ENCODE data around the gene NMNAT1. TPM values are rescaled to one million over a fixed set of nuclear protein-coding genes. Genes with fewer than 3 reads are reported as not detected.

NMNAT1 gene
- total and polyA plus RNA-seq, 7 experiments from 2014 or later: 2.7 to 9.5 (median 7.5) TPM

DNA sequence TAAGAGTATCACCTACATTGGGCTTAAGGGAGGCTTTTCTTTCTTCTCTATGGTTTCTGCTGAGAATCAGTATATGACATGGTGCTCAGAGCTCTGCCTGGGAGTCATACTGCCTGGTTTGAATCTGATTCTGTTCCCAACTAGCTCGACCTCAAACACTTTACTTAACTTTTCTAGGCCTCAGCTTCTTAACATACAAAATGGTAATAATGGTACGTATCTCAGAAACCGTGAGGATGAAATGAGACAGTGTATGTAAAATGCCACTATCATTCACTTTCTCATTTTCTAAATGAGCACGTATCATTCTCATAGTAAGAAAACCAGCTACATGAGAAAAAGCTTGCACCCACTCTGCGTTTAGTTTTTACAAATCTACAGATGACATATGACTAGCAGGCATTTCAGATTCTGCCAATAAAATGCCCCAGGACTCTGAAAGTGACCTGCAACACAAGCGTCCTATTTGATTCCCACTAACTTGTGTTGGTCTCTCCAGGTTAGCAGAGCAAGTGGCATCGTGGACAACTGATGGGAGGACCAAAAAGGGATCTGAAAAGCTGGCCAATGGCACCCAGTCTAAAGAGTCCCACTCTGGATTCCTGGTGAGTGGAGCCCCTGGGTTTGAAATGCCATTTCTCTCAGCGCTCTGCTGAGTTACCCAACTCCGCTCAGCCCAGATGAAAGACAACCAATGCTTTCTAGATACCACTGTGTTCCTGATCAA is 39.3 kb upstream of the NMNAT1 start:
- H3K27ac Mint-ChIP-seq: peak overlapping the region in 1 of 9 donors; percentile 19
- ChIA-PET POLR2A (no interaction called here), CTCF (no interaction called here)
- Histone ChIP-seq H3K27ac (ENCODE audit: low read depth, low read length) (no peak overlapping the region), H3K36me3 (ENCODE audit: control insufficient read depth in 2 of 3, insufficient read depth in 3 of 3, low read length in 3 of 3) (no peaks in the 10 kb centered on the region), H3K4me3 (ENCODE audit: low read length) (no peak overlapping the region), H3K9me3 (ENCODE audit: control insufficient read depth in 2 of 3, low read length in 3 of 3) (no peaks in the 10 kb centered on the region), H3K4me1 (ENCODE audit: control insufficient read depth in 2 of 2, insufficient read depth in 2 of 2, low read length in 2 of 2) (peaks cover 3 to 4% of the 10 kb centered on the region in 2 donors), H3K27me3 (ENCODE audit: control insufficient read depth in 2 of 2, insufficient read depth in 2 of 2, low read length in 2 of 2) (no peaks in the 10 kb centered on the region)
- no peaks in the 10 kb centered on the region for H3K27me3 Mint-ChIP-seq
- DNase-seq: no peak
- intact Hi-C loops (cut with micrococcal nuclease): no loop called here
- H3K36me3 Mint-ChIP-seq: peaks cover 0 to 1% (median 0%) of the 10 kb centered on the region in 5 donors
- no peaks in the 10 kb centered on the region for H3K9me3 Mint-ChIP-seq
- no peak for ATAC-seq
- H3K4me1 Mint-ChIP-seq: peaks cover 18 to 37% (median 28%) of the 10 kb centered on the region in 7 donors
- H3K4me3 Mint-ChIP-seq: no peak overlapping the region

DNA sequence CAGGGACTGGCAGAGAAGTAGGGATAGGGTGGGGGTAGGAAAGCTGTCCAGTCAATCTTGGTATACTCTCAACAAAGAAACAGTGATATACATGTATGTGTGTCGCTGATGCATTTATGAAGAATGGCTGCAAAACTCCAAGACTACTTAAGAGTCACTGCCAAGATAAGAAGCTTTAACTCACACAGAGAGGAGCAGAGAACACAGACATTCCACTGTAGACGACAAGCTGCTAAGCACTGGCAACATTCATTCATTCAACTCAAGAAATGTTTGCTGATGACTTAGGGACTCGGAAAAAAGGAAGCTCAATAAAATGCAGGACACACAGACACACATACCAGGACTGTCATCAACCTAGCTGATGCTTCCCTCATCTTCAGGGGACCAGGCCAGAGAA is 38.7 kb upstream of the NMNAT1 start:
- peaks cover 23 to 42% (median 34%) of the 10 kb centered on the region in 7 donors for H3K4me1 Mint-ChIP-seq
- peak overlapping the region in 1 of 10 donors; percentile 48 for H3K4me3 Mint-ChIP-seq

DNA sequence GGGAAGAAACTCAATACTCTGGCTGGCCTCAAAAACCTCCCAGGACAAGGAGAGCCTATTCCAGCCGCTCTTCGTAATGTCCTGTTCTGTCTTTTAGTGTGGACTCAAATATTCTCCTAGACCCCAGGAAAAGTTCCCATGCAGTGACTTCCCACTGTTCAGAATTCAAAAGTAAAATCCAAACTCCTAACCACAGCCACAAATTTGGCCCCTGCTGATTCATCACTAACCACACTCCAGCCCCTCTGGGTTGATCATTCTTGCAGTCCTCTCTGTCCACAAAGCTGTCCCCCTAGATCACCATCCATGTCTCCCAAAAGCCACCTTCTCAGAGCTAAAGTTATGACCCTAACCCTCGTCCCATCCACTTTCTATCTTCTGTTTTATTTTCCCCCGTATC is 38.3 kb upstream of the NMNAT1 start:
- Mint-ChIP-seq H3K27me3 (no peaks in the 10 kb centered on the region), H3K9me3 (no peaks in the 10 kb centered on the region), H3K4me1 (peaks cover 23 to 42% (median 33%) of the 10 kb centered on the region in 7 donors), H3K27ac (peak overlapping the region in 2 of 9 donors; percentile 65 to 74), H3K4me3 (peak overlapping the region in 1 of 10 donors; percentile 48), H3K36me3 (peaks cover 0 to 1% (median 0%) of the 10 kb centered on the region in 5 donors)
- H3K4me1 ChIP-seq (ENCODE audit: control insufficient read depth in 2 of 2, insufficient read depth in 2 of 2, low read length in 2 of 2): peaks cover 9% of the 10 kb centered on the region in 2 donors
- H3K27ac ChIP-seq (ENCODE audit: low read depth, low read length): no peak overlapping the region
- ATAC-seq (no peak), DNase-seq (no peak)
- H3K9me3 ChIP-seq (ENCODE audit: control insufficient read depth in 2 of 3, low read length in 3 of 3): no peaks in the 10 kb centered on the region
- no peaks in the 10 kb centered on the region for H3K27me3 ChIP-seq (ENCODE audit: control insufficient read depth in 2 of 2, insufficient read depth in 2 of 2, low read length in 2 of 2)
- POLR2A ChIA-PET: no interaction called here
- H3K4me3 ChIP-seq (ENCODE audit: low read length): no peak overlapping the region
- peaks cover 0 to 3% (median 0%) of the 10 kb centered on the region in 3 experiments for H3K36me3 ChIP-seq (ENCODE audit: control insufficient read depth in 2 of 3, insufficient read depth in 3 of 3, low read length in 3 of 3)
- intact Hi-C loops (cut with micrococcal nuclease): no loop called here
- CTCF ChIA-PET: no interaction called here

More for the DNA sequence above, 38.7 kb upstream of the NMNAT1 start:
- ChIA-PET POLR2A (no interaction called here), CTCF (no interaction called here)
- no peak overlapping the region for H3K27ac ChIP-seq (ENCODE audit: low read depth, low read length)
- H3K27ac Mint-ChIP-seq: no peak overlapping the region
- H3K9me3 Mint-ChIP-seq: no peaks in the 10 kb centered on the region
- ATAC-seq (no peak), DNase-seq (no peak)
- H3K27me3 ChIP-seq (ENCODE audit: control insufficient read depth in 2 of 2, insufficient read depth in 2 of 2, low read length in 2 of 2): no peaks in the 10 kb centered on the region
- H3K36me3 Mint-ChIP-seq: peaks cover 0 to 1% (median 0%) of the 10 kb centered on the region in 5 donors
- H3K36me3 ChIP-seq (ENCODE audit: control insufficient read depth in 2 of 3, insufficient read depth in 3 of 3, low read length in 3 of 3): peaks cover 0 to 2% (median 0%) of the 10 kb centered on the region in 3 experiments
- no peaks in the 10 kb centered on the region for H3K27me3 Mint-ChIP-seq
- H3K4me1 ChIP-seq (ENCODE audit: control insufficient read depth in 2 of 2, insufficient read depth in 2 of 2, low read length in 2 of 2): peaks cover 9% of the 10 kb centered on the region in 2 donors
- H3K9me3 ChIP-seq (ENCODE audit: control insufficient read depth in 2 of 3, low read length in 3 of 3): no peaks in the 10 kb centered on the region
- intact Hi-C loops (cut with micrococcal nuclease): no loop called here
- H3K4me3 ChIP-seq (ENCODE audit: low read length): no peak overlapping the region

DNA sequence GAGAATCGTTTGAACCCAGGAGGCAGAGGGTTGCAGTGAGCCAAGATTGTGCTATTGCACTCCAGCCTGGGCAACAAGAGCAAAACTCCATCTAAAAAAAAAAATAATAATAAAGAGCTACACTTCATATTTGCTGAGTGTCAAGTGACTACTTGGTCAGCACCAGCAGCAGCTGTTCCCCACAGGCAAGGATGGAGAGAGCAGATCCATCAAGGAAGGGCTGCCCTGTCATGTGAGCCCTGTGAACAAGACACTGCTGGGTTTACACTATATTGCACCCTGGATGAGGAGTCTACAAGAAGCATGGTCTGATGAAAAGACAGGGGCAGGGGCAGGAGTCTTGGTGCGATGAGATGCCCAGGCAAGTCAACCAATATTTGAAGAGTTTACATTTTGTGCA is 36.8 kb upstream of the NMNAT1 start:
- ChIA-PET POLR2A (interaction anchor here (0.6 kb wide), 1 partner anchor 11 kb away, joined by 3 read pairs; no protein-coding TSS in a partner anchor), CTCF (interaction anchor here (0.6 kb wide), 1 partner anchor 31 kb away, joined by 3 read pairs; no protein-coding TSS in a partner anchor)
- Histone ChIP-seq H3K4me1 (ENCODE audit: control insufficient read depth in 2 of 2, insufficient read depth in 2 of 2, low read length in 2 of 2) (peaks cover 13 to 14% of the 10 kb centered on the region in 2 donors), H3K27ac (ENCODE audit: low read depth, low read length) (no peak overlapping the region), H3K36me3 (ENCODE audit: control insufficient read depth in 2 of 3, insufficient read depth in 3 of 3, low read length in 3 of 3) (peaks cover 0 to 3% (median 0%) of the 10 kb centered on the region in 3 experiments), H3K9me3 (ENCODE audit: control insufficient read depth in 2 of 3, low read length in 3 of 3) (no peaks in the 10 kb centered on the region), H3K27me3 (ENCODE audit: control insufficient read depth in 2 of 2, insufficient read depth in 2 of 2, low read length in 2 of 2) (no peaks in the 10 kb centered on the region), H3K4me3 (ENCODE audit: low read length) (no peak overlapping the region)
- ATAC-seq: no peak
- intact Hi-C loops (cut with micrococcal nuclease): no loop called here
- Mint-ChIP-seq H3K27me3 (no peaks in the 10 kb centered on the region), H3K4me3 (no peak overlapping the region), H3K9me3 (no peaks in the 10 kb centered on the region), H3K4me1 (peaks cover 18 to 39% (median 31%) of the 10 kb centered on the region in 7 donors), H3K36me3 (peaks cover 0 to 1% (median 0%) of the 10 kb centered on the region in 5 donors), H3K27ac (peak overlapping the region in 1 of 9 donors; percentile 22)
- no peak for DNase-seq

DNA sequence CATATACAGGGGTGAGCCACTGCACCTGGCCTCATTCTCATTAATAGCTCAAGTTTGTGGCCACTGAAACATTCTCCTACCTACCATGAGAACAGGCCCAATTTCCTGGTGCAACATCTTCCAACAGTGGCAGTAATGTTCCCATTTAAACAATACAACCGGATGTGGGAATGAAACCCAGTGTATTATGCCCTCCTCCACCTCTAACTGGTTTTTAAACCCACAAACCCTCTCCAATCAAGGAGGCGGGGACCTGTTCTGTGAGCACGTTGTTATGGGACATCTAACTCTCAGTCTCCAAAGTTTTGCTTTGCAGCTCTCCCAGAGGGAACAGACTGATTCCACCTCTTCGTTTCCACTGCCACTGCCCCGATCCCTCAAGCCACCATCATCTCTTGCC is 35.8 kb upstream of the NMNAT1 start:
- Mint-ChIP-seq H3K4me3 (peak overlapping the region in 2 of 10 donors; percentile 8 to 54), H3K4me1 (peaks cover 24 to 43% (median 32%) of the 10 kb centered on the region in 7 donors), H3K9me3 (no peaks in the 10 kb centered on the region), H3K36me3 (peaks cover 0 to 1% (median 0%) of the 10 kb centered on the region in 5 donors), H3K27me3 (no peaks in the 10 kb centered on the region), H3K27ac (peak overlapping the region in 1 of 9 donors; percentile 3)
- no peaks in the 10 kb centered on the region for H3K9me3 ChIP-seq (ENCODE audit: control insufficient read depth in 2 of 3, low read length in 3 of 3)
- ChIA-PET CTCF (no interaction called here), POLR2A (no interaction called here)
- no peak for DNase-seq
- peaks cover 0 to 3% (median 0%) of the 10 kb centered on the region in 3 experiments for H3K36me3 ChIP-seq (ENCODE audit: control insufficient read depth in 2 of 3, insufficient read depth in 3 of 3, low read length in 3 of 3)
- no peak overlapping the region for H3K27ac ChIP-seq (ENCODE audit: low read depth, low read length)
- no peak overlapping the region for H3K4me3 ChIP-seq (ENCODE audit: low read length)
- intact Hi-C loops (cut with micrococcal nuclease): no loop called here
- ATAC-seq: no peak
- H3K27me3 ChIP-seq (ENCODE audit: control insufficient read depth in 2 of 2, insufficient read depth in 2 of 2, low read length in 2 of 2): no peaks in the 10 kb centered on the region
- peaks cover 13 to 15% of the 10 kb centered on the region in 2 donors for H3K4me1 ChIP-seq (ENCODE audit: control insufficient read depth in 2 of 2, insufficient read depth in 2 of 2, low read length in 2 of 2)

DNA sequence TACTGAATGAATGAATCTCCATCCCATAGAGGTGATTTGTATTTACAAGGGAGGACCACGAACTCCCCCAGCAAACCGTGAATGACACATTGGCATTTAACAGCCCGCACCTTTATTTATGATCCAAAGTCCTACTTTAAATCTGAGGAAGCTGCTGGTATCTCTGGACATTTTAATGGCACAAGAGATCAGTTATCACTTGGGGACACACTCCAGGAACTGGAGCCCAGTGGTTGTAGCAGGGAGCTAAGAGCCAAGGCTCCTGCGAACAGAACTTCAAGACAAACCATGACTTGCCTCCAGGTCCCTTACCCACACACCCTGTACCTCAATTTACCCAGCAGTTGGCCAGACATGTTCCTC is 34.4 kb upstream of the NMNAT1 start:
- no peaks in the 10 kb centered on the region for H3K9me3 Mint-ChIP-seq
- peak overlapping the region; percentile 69 to 93 (median 86) for H3K27ac Mint-ChIP-seq
- POLR2A ChIA-PET: interaction anchor here (0.6 to 0.9 kb wide), 3 partner anchors 9 to 258 kb away, joined by 3 read pairs; no protein-coding TSS in a partner anchor
- H3K36me3 Mint-ChIP-seq: peaks cover 0 to 1% (median 0%) of the 10 kb centered on the region in 5 donors
- H3K27me3 ChIP-seq (ENCODE audit: control insufficient read depth in 2 of 2, insufficient read depth in 2 of 2, low read length in 2 of 2): no peaks in the 10 kb centered on the region
- peaks cover 13 to 15% of the 10 kb centered on the region in 2 donors for H3K4me1 ChIP-seq (ENCODE audit: control insufficient read depth in 2 of 2, insufficient read depth in 2 of 2, low read length in 2 of 2)
- intact Hi-C loops (cut with micrococcal nuclease): no loop called here
- DNase-seq (no peak), ATAC-seq (no peak)
- no peaks in the 10 kb centered on the region for H3K9me3 ChIP-seq (ENCODE audit: control insufficient read depth in 2 of 3, low read length in 3 of 3)
- H3K4me3 Mint-ChIP-seq: peak overlapping the region; percentile 85 to 100 (median 95)
- CTCF ChIA-PET: interaction anchor here (0.5 to 0.6 kb wide), 2 partner anchors 35 to 129 kb away, joined by 4 to 7 read pairs; no protein-coding TSS in a partner anchor
- peaks cover 25 to 44% (median 35%) of the 10 kb centered on the region in 7 donors for H3K4me1 Mint-ChIP-seq
- H3K36me3 ChIP-seq (ENCODE audit: control insufficient read depth in 2 of 3, insufficient read depth in 3 of 3, low read length in 3 of 3): peaks cover 0 to 3% (median 0%) of the 10 kb centered on the region in 3 experiments
- H3K27me3 Mint-ChIP-seq: peaks cover 0 to 3% (median 0%) of the 10 kb centered on the region in 5 donors
- no peak overlapping the region for H3K27ac ChIP-seq (ENCODE audit: low read depth, low read length)
- peak overlapping the region; percentile 74 for H3K4me3 ChIP-seq (ENCODE audit: low read length)
